ENCODE measurements around the gene CIAO3.
"Not testable (repeated sequence)": the region's sequence is repeated elsewhere in the genome, so short reads cannot be mapped to it uniquely, and the experiment has no call there.

Gene CIAO3

DNA sequence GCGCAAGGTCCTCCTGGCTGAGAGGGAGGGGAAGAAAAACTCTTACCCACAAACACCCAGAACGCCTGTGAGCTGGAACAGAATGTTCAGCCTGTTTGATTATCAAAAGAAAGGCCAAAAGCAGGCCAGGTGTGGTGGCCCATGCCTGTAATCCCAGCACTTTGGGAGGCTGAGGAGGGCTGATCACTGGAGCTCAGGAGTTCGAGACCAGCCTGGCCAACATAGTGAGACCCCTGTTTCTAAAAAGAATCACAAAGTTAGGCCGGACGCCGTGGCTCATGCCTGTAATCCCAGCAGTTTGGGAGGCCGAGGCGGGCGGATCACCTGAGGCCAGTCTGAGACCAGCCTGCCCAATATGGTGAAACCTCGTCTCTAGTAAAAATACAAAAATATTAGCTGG is 35.5 kb upstream of the CIAO3 start:
- not testable (repeated sequence) for DNase-seq (ENCODE audit: low read depth in 1 of 2, low spot score in 1 of 2)

GRCh38 chr16:775236-775796 is 34.5 kb upstream of the CIAO3 start:
- DNase-seq (ENCODE audit: low read depth in 1 of 2, low spot score in 1 of 2) = no peak

DNA sequence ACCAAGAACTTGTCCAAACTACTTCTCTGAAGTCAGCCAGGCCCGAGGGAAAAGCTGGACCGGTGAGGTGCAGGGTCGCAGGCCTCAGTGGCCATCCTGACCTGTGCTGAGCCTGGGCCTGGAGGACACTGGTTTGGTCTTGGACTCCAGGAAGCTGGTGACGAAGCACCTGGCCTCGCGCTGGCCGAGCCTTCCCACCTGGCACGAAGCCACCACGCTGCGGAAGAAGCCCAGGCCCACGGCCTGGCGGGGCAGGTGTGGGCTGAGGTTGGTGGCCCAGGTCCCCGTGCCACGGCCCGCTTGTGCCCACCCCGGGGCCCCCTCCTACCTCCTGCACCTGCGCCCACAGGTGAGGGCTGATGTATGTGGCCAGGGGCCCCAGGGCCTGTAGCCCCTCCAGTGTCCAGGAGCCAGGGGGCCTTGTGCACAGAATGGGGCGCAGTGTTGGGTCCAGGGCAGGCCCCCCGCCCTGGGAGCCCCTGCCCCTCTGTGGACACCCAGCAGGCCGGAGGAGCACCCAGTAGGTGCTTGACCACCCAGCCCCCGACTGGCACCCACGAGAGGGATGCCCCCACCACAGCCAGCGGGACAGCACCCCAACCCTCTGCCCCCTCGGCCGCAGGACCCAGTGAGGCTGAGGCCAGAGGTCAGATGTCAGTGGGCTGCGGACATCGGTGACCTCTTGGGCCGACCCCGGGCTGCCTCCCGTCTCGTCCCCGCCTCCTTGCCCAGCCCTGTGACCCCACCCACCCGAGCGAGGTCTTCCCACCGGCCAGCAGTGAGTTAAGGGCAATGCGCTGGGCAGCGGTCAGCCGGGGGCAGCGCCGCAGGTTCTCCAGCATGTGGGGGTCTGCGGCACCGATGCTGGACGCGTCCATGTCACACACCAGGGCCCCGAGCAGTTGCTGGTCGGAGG is 33.5 kb upstream of the CIAO3 start:
- no peak for DNase-seq (ENCODE audit: low read depth in 1 of 2, low spot score in 1 of 2)

GRCh38 chr16:772959-773358 is 32.2 kb upstream of the CIAO3 start:
- no peak for DNase-seq (ENCODE audit: low read depth in 1 of 2, low spot score in 1 of 2)

DNA sequence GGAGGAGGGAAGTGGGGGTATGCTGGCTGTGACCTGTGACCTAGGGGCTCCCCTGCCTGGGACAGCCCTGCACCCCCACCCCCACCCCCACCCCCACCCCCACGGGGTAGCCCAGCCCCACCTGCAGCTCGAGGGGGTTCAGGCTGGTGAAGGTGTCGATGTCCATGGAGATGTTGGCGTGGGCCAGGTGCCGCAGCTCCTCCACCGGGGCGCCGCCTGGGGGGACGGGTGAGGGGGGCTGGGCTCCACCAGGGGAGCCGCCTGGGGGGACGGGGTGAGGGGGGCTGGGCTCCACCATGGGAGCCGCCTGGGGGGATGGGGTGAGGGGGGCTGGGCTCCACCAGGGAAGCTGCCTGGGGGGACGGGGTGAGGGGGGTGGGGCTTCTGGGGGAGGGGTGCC is 29.6 kb upstream of the CIAO3 start:
- DNase-seq (ENCODE audit: low read depth in 1 of 2, low spot score in 1 of 2) = no peak

- no peak for DNase-seq (ENCODE audit: low read depth in 1 of 2, low spot score in 1 of 2)
Measured at GRCh38 chr16:769934-770333, 29.1 kb upstream of the CIAO3 start.

DNA sequence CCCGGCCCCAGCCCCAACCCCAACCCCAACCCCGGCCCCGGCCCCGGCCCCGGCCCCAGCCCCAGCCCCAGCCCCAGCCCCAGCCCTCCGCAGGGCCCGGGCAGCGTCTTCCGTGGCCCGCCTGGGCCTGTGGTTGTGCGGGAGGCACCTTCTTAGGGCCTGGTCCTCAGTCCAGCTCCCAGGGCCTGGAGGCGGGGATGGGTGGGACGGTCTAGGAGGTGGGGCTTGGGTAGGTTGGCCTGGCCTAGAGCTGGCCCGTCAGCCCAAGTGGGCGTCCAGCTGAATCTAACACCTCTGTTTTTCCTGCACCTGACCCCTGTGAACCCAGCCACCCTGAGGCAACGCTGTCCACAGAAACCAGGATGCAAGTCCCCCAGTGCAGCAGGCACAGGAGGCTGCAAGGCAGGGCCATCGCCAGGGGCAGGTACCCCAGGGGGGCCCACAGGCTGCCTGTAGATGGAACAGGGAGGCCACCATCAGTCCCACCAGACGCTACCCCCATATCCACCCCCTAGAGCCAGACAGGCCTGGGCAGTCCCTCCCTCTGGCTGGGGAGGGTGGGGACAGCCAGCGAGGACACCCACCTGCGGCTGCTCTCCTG is 28.5 kb upstream of the CIAO3 start:
- no peak for DNase-seq (ENCODE audit: low read depth in 1 of 2, low spot score in 1 of 2)

DNA sequence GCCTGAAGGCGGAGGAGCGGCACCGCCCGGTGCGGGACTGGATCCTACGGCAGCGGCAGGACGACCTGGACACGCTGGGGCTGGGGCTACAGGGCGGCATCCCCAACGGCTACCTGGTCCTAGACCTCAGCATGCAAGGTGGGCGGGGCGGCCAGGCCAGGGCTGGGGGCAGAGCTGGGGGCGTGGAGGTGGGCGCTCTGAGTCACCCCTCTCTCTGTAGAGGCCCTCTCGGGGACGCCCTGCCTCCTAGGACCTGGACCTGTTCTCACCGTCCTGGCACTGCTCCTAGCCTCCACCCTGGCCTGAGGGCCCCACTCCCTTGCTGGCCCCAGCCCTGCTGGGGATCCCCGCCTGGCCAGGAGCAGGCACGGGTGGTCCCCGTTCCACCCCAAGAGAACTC is 27.6 kb upstream of the CIAO3 start:
- no peak for DNase-seq (ENCODE audit: low read depth in 1 of 2, low spot score in 1 of 2)

GRCh38 chr16:767743-768235 is 27.0 kb upstream of the CIAO3 start:
- DNase-seq (ENCODE audit: low read depth in 1 of 2, low spot score in 1 of 2) = no peak

DNA sequence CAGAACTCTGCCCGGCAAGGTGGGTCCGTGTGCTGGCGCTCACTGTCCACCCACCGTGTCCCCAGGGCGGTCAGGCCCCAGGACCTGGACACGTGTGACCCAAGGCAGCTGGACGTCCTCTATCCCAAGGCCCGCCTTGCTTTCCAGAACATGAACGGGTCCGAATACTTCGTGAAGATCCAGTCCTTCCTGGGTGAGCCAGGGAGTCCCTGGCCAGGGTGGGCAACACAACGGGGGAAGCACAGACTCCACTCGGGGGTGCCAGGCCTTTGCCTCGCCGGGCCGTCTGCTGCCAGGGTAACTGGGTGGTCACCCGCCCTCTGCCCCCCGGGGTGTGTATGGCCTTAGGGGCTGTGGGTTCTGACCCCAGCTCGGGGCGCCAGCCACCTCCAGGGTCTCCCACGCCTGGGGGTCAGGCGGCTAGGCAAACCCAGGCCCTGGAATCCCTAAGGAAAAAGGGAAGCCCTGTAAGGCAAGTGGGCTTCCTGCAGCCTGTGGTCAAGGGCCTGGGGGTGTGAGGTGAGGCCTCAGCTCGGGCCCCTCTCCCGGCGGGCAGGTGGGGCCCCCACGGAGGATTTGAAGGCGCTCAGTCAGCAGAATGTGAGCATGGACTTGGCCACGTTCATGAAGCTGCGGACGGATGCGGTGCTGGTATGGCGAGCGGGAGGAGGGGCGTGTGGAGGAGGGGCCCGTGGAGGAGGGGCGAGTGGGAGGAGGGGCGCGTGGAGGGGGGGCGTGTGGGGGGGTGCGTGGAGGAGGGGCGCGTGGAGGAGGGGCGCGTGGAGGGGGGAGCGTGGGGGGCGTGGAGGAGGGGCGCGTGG is 26.2 kb upstream of the CIAO3 start:
- DNase-seq (ENCODE audit: low read depth in 1 of 2, low spot score in 1 of 2) = no peak

- no peak for DNase-seq (ENCODE audit: low read depth in 1 of 2, low spot score in 1 of 2)
Measured at GRCh38 chr16:766008-766819, 25.4 kb upstream of the CIAO3 start.

GRCh38 chr16:765488-765865 is 24.7 kb upstream of the CIAO3 start:
- no peak for DNase-seq (ENCODE audit: low read depth in 1 of 2, low spot score in 1 of 2)

DNA sequence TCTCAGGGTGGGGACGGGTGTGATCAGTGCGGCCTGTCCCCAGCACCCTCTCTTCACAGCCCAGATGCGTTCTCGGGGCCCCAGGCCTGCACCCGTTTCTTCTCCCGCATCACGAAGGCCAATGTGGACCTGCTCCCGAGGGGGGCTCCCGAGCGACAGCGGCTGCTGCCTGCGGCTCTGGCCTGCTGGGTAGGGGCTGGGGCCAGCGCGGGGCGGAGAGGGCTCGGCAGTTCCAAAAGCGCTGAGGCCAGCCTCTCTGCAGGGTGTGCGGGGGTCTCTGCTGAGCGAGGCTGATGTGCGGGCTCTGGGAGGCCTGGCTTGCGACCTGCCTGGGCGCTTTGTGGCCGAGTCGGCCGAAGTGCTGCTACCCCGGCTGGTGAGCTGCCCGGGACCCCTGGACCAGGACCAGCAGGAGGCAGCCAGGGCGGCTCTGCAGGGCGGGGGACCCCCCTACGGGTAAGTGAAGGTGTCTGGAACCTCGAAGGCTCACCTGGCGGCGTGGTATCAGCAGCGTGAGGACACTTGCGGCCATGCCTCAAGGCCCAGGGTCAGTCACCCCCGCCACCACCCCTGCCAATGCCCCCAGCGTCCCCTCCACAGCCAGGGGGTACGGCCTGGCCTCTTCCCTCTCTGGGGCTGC is 24.2 kb upstream of the CIAO3 start:
- DNase-seq (ENCODE audit: low read depth in 1 of 2, low spot score in 1 of 2) = no peak

- no peak for DNase-seq (ENCODE audit: low read depth in 1 of 2, low spot score in 1 of 2)
Measured at GRCh38 chr16:764184-764750, 23.5 kb upstream of the CIAO3 start.

GRCh38 chr16:763369-764183 is 22.8 kb upstream of the CIAO3 start:
- no peak for DNase-seq (ENCODE audit: low read depth in 1 of 2, low spot score in 1 of 2)

- DNase-seq (ENCODE audit: low read depth in 1 of 2, low spot score in 1 of 2) = no peak
Measured at GRCh38 chr16:762595-763268, 21.9 kb upstream of the CIAO3 start.

GRCh38 chr16:761625-762513 is 21.1 kb upstream of the CIAO3 start:
- no peak for DNase-seq (ENCODE audit: low read depth in 1 of 2, low spot score in 1 of 2)

Measured in stimulated activated CD4-positive, alpha-beta T cell treated with anti-CD3 and anti-CD28 coated beads, Interleukin-15, amount 100 ng/mL, for 1 hour (primary cell).